HUDEP-2 (cell line): Measurements from ENCODE around the gene PDGFC.
A peak's percentile ranks its signal among the peaks of the same experiment; 100 is the strongest.

ENCODE experiments used
- DNase-seq, 76 experiments: peaks; one replicate each; lab custom pipeline; 2025; ENCODE audit not compliant: unreplicated experiment in 76 of 76; lab: John Stamatoyannopoulos, UW

PDGFC gene

GRCh38 chr4:156838761-156839160 lies 132.8 kb downstream of the PDGFC start:
- DNase-seq, result no peak

GRCh38 chr4:156837625-156838345 lies 133.8 kb downstream of the PDGFC start:
- no peak for DNase-seq

- no peak for DNase-seq
These were observed 138.7 kb downstream of the PDGFC start for GRCh38 chr4:156832886-156833285.

- DNase-seq, result no peak
These were observed 141.2 kb downstream of the PDGFC start for GRCh38 chr4:156830351-156830750.

- DNase-seq, result no peak
These were observed 142.3 kb downstream of the PDGFC start for GRCh38 chr4:156829201-156829873.

GRCh38 chr4:156827519-156827918 lies 144.1 kb downstream of the PDGFC start:
- no peak for DNase-seq

GRCh38 chr4:156825074-156825473 lies 146.5 kb downstream of the PDGFC start:
- DNase-seq, result no peak

GRCh38 chr4:156824451-156825060 lies 147.0 kb downstream of the PDGFC start:
- DNase-seq, result no peak

- no peak for DNase-seq
These were observed 150.7 kb downstream of the PDGFC start for GRCh38 chr4:156820931-156821330.

- DNase-seq, result no peak
These were observed 155.2 kb downstream of the PDGFC start for GRCh38 chr4:156816360-156816755.

GRCh38 chr4:156815717-156816359 lies 155.8 kb downstream of the PDGFC start:
- no peak for DNase-seq

GRCh38 chr4:156811963-156812362 lies 159.6 kb downstream of the PDGFC start:
- DNase-seq, result no peak

GRCh38 chr4:156811286-156811685 lies 160.3 kb downstream of the PDGFC start:
- peak in 1 of 76 experiments; percentile 2 for DNase-seq

- DNase-seq, result no peak
These were observed 165.9 kb downstream of the PDGFC start for GRCh38 chr4:156805696-156806095.

GRCh38 chr4:156803056-156803455 lies 168.5 kb downstream of the PDGFC start:
- DNase-seq, result no peak

GRCh38 chr4:156800463-156800862 lies 171.1 kb downstream of the PDGFC start:
- DNase-seq, result no peak

GRCh38 chr4:156799121-156799589 lies 172.4 kb downstream of the PDGFC start:
- no peak for DNase-seq

- DNase-seq, result no peak
These were observed 173.2 kb downstream of the PDGFC start for GRCh38 chr4:156798438-156798837.

GRCh38 chr4:156797206-156797605 lies 174.4 kb downstream of the PDGFC start:
- DNase-seq, result no peak

GRCh38 chr4:156795727-156796126 lies 175.9 kb downstream of the PDGFC start:
- no peak for DNase-seq

- no peak for DNase-seq
These were observed 176.7 kb downstream of the PDGFC start for GRCh38 chr4:156794863-156795262.
